Uterus (tissue), 4 donors: ENCODE results near the gene PYCARD. TPM values are rescaled to one million over a fixed set of nuclear protein-coding genes. Genes with fewer than 3 reads are reported as not detected.
"Not testable (repeated sequence)": the region's sequence is repeated elsewhere in the genome, so short reads cannot be mapped to it uniquely, and the experiment has no call there.

Source experiments
- DNase-seq, 2 donors: peaks; one replicate each; pipeline ENCODE4 v3.0.0-alpha.2; 2019 to 2020
- H3K27ac ChIP-seq, 2 donors: fragments of 200-600 bp; sonication (generic); 1 replicate in 1 of 2; 2 replicates in 1 of 2; pipeline ENCODE4 v1.5.1; 2016 to 2018
- H3K27me3 ChIP-seq, 2 donors: fragments of 200-600 bp; sonication (generic); one replicate each; pipeline ENCODE4 v1.5.1; 2018 to 2019; ENCODE audit warnings: control low read depth in 1 of 2
- H3K36me3 ChIP-seq, 2 donors: fragments of 200-600 bp; sonication (generic); one replicate each; pipeline ENCODE4 v1.5.1; 2019; ENCODE audit warnings: control low read depth in 1 of 2
- H3K4me1 ChIP-seq, 2 donors: fragments of 200-600 bp; sonication (generic); one replicate each; pipeline ENCODE4 v1.5.1; 2018 to 2019; ENCODE audit warnings: control low read depth in 1 of 2
- H3K4me3 ChIP-seq, 2 donors: fragments of 200-600 bp; sonication (generic); 1 replicate in 1 of 2; 2 replicates in 1 of 2; pipeline ENCODE4 v1.5.1; 2018 to 2019; ENCODE audit warnings: mild to moderate bottlenecking in 1 of 2
- H3K9me3 ChIP-seq, 2 donors: fragments of 200-600 bp; sonication (generic); one replicate each; pipeline ENCODE4 v1.5.1; 2019; ENCODE audit warnings: control low read depth in 1 of 2
- CTCF ChIP-seq, 4 experiments: fragments of 200-600 bp in 2 of 4; fragments of 450-650 bp in 2 of 4; sonication (generic) in 2 of 4; IDR thresholded peaks; one replicate each; pipeline ENCODE4 v1.5.1; 2016 to 2019; ENCODE audit warnings: antibody characterized with exemption in 4 of 4, mild to moderate bottlenecking in 2 of 4, moderate library complexity in 1 of 4
- POLR2A ChIP-seq, 2 donors: fragments of 450-650 bp; IDR thresholded peaks; one replicate each; pipeline ENCODE4 v1.6.1; 2016; ENCODE audit warnings: antibody characterized with exemption in 2 of 2, mild to moderate bottlenecking in 1 of 2, moderate library complexity in 1 of 2
- intact Hi-C: fragments of 100-400 bp; cut with DNase I; formaldehyde crosslinking; loops from one replicate; pipeline ENCODE4 v1.15.1; 2023; ENCODE audit warnings: low total_unique reads
- total RNA-seq, 4 donors: library from RNA; depleted of rRNA in 3 of 4; stranded (reverse); fragments of >200 nt in 3 of 4; gene quantifications; one replicate each; pipeline versions ENCODE4 v1.1.0 to v1.2.4, GENCODE V29; 2014 to 2023
- donor health status: DM: yes; HTN: yes; CAD: no.

Gene PYCARD
- 10 to 100 TPM; 12.7 to 87.1 (median 18.0) TPM for total RNA-seq

DNA sequence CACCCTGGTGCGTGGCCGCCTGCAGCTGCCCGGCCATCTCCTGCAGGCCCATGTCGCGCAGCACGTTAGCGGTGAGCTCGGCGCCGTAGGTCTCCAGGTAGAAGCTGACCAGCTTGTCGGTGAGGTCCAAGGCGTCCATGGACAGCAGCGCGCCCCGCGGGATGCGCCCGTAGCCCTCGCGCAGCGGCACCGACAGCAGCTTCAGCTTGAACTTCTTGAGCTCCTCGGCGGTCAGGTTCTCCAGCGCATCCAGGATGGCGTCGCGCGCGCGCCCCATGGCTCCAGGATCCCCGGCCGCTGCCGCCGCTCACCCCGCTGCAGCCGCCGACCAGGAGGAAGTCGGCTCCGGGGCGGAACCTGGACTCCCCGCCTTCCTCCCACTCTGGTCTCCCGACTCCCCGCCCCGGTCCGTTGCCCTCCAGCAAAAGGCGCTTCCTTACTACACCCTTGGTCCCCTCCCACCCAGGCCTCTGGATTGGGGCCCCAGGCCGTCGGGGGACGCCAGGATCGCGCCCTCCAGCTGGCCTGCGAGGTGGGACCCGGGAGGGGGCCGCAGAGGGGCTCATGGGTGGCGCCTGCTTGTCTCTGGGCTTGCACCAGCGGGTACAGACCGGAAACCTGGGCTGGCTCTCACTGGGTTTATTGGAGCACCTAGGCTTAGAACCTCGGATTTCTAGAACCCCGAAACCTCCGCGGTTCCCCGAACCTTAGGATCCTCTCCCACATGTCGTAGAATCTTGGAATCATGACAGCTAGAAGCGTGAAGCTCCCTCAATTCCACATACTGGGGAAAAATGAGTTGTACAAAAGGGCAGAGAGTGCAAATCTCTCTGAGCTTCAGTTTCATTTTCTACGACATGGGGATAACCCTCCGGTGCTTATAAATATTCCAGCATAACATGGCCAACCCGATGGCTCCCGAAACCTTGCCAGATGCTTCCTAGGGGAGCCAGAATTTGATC is at the start of gene PYCARD:
Gene PYCARD (minus strand): TSS at position 347 of the 962 bp plus-strand sequence. CDS start 70 bp downstream, at position 277.
- Histone ChIP-seq H3K36me3 (no peaks in the 10 kb centered on the region), H3K27me3 (no peaks in the 10 kb centered on the region), H3K4me1 (no peaks in the 10 kb centered on the region), H3K9me3 (no peaks in the 10 kb centered on the region), H3K4me3 (peak within 1 kb of the TSS; percentile 50 to 56), H3K27ac (peak within 1 kb of the TSS; percentile 41 to 60)
- intact Hi-C loops: no loop called here
- no peak for TF ChIP-seq CTCF (IDR thresholded peaks at IDR 0.05)
- TF ChIP-seq POLR2A (IDR thresholded peaks at IDR 0.05): peak in 1 of 2 donors; percentile 12
- DNase-seq: peak; percentile 38 to 48

DNA sequence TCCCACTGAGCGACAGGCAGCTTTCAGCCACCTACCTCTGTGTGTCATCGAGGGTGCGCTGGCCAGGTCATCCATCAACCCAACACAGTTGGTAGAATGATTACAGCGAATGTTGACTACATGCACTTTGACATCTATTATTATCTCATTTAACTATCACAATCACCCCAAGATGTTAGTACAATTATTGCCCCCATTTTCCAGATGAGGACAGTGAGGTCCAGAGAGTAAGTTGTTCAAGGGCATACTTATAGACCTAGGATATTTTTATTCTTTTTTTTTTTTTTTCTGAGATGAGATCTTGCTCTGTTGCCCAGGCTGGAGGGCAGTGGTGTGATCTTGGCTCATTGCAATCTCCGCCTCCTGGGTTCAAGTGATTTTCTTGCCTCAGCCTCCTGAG is 48.9 kb upstream of the PYCARD start:
- no peak overlapping the region for H3K27ac ChIP-seq
- no peak overlapping the region for H3K4me3 ChIP-seq
- no peaks in the 10 kb centered on the region for H3K27me3 ChIP-seq
- H3K36me3 ChIP-seq: no peaks in the 10 kb centered on the region
- no peak for DNase-seq
- intact Hi-C loops: no loop called here
- TF ChIP-seq CTCF (IDR thresholded peaks at IDR 0.05): no peak
- no peak for TF ChIP-seq POLR2A (IDR thresholded peaks at IDR 0.05)
- H3K9me3 ChIP-seq: no peaks in the 10 kb centered on the region
- H3K4me1 ChIP-seq: no peaks in the 10 kb centered on the region

GRCh38 chr16:31250782-31251384 is 48.3 kb upstream of the PYCARD start:
- H3K9me3 ChIP-seq: no peaks in the 10 kb centered on the region
- no peak overlapping the region for H3K4me3 ChIP-seq
- intact Hi-C loops: no loop called here
- H3K27ac ChIP-seq: no peak overlapping the region
- no peaks in the 10 kb centered on the region for H3K36me3 ChIP-seq
- DNase-seq: no peak
- H3K27me3 ChIP-seq: no peaks in the 10 kb centered on the region
- TF ChIP-seq POLR2A (IDR thresholded peaks at IDR 0.05): no peak
- no peak for TF ChIP-seq CTCF (IDR thresholded peaks at IDR 0.05)
- no peaks in the 10 kb centered on the region for H3K4me1 ChIP-seq

- Histone ChIP-seq H3K9me3 (no peaks in the 10 kb centered on the region), H3K4me3 (no peak overlapping the region), H3K27me3 (no peaks in the 10 kb centered on the region), H3K36me3 (no peaks in the 10 kb centered on the region), H3K4me1 (no peaks in the 10 kb centered on the region), H3K27ac (no peak overlapping the region)
- intact Hi-C loops: no loop called here
- TF ChIP-seq POLR2A (IDR thresholded peaks at IDR 0.05) (no peak), CTCF (IDR thresholded peaks at IDR 0.05) (no peak)
- no peak for DNase-seq
Measured at GRCh38 chr16:31248344-31248743, 45.8 kb upstream of the PYCARD start.

- H3K27ac ChIP-seq: no peak overlapping the region
- intact Hi-C loops: no loop called here
- H3K4me3 ChIP-seq: no peak overlapping the region
- no peaks in the 10 kb centered on the region for H3K4me1 ChIP-seq
- DNase-seq: no peak
- H3K27me3 ChIP-seq: no peaks in the 10 kb centered on the region
- TF ChIP-seq POLR2A (IDR thresholded peaks at IDR 0.05): no peak
- no peak for TF ChIP-seq CTCF (IDR thresholded peaks at IDR 0.05)
- H3K36me3 ChIP-seq: no peaks in the 10 kb centered on the region
- H3K9me3 ChIP-seq: no peaks in the 10 kb centered on the region
Measured at GRCh38 chr16:31246296-31246695, 43.7 kb upstream of the PYCARD start.

DNA sequence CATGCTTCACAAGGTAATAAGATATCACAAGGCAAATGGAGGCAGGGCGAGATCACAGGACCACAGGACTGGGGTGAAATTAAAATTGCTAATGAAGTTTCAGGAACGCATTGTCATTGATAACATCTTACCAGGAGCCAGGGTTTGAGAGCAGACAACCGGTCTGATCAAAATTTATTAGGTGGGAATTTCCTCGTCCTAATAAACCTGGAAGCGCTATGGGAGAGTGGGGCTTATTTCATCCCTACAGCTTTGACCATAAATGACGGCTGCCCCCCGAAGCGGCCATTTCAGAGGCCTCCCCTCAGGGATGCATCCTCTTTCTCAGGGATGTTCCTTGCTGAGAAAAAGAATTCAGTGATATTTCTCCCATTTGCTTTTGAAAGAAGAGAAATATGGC is 43.0 kb upstream of the PYCARD start:
- H3K27me3 ChIP-seq, H3K27ac ChIP-seq, H3K4me3 ChIP-seq, H3K9me3 ChIP-seq, H3K4me1 ChIP-seq, H3K36me3 ChIP-seq, DNase-seq, intact Hi-C loops: not testable (repeated sequence)
